ENCODE data around the gene WIF1. TPM values are rescaled to one million over a fixed set of nuclear protein-coding genes. Genes with fewer than 3 reads are reported as not detected.

WIF1 gene
- total and polyA plus RNA-seq, 7 donors: 0.03 TPM; not detected in 6

DNA sequence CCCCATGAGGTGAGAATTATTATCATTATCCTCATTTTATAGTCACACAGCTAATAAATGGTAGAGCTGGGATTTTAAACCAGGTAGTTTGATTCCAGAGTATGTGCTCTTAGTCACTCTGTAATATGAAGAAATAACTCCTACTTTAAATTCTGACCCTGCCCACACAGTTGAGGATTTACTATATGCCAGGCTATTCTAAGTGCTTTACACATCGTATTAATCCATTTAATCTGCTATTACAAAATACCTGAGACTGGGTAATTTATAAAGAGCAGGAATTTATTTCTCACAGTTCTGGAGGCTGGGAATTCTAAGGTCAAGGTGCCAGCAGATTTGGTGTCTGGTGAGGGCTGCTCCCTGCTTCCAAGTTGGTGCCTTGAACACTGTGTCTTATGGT lies 19.6 kb upstream of the WIF1 start:
- no peaks in the 10 kb centered on the region for H3K4me1 ChIP-seq
- peaks cover 0 to 13% (median 8%) of the 10 kb centered on the region in 3 donors for H3K27me3 ChIP-seq (ENCODE audit: insufficient read depth in 3 of 3, low read length in 2 of 3)
- intact Hi-C loops (cut with DNase I): no loop called here
- no peak overlapping the region for H3K27ac ChIP-seq
- 67 to 87% (median 72%) methylated on average over 1 of the region's 1 CpG for WGBS, 3 donors
- no peak for DNase-seq
- H3K4me3 ChIP-seq: no peak overlapping the region
- H3K36me3 ChIP-seq (ENCODE audit: insufficient read depth in 1 of 2, low read depth in 1 of 2): no peaks in the 10 kb centered on the region
- no peak for ATAC-seq
- peaks cover 4% of the 10 kb centered on the region for H3K9me3 ChIP-seq
- TF ChIP-seq, protein P1, sequence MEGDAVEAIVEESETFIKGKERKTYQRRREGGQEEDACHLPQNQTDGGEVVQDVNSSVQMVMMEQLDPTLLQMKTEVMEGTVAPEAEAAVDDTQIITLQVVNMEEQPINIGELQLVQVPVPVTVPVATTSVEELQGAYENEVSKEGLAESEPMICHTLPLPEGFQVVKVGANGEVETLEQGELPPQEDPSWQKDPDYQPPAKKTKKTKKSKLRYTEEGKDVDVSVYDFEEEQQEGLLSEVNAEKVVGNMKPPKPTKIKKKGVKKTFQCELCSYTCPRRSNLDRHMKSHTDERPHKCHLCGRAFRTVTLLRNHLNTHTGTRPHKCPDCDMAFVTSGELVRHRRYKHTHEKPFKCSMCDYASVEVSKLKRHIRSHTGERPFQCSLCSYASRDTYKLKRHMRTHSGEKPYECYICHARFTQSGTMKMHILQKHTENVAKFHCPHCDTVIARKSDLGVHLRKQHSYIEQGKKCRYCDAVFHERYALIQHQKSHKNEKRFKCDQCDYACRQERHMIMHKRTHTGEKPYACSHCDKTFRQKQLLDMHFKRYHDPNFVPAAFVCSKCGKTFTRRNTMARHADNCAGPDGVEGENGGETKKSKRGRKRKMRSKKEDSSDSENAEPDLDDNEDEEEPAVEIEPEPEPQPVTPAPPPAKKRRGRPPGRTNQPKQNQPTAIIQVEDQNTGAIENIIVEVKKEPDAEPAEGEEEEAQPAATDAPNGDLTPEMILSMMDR (IDR thresholded peaks at IDR 0.05): no peak

GRCh38 chr12:65139389-65139788 lies 18.3 kb upstream of the WIF1 start:
- TF ChIP-seq, protein P1 (IDR thresholded peaks at IDR 0.05): no peak
- 45 to 75% (median 62%) methylated on average over 1 of the region's 1 CpG for WGBS, 3 donors
- H3K27ac ChIP-seq: no peak overlapping the region
- H3K4me3 ChIP-seq: no peak overlapping the region
- DNase-seq (no peak), ATAC-seq (no peak)
- intact Hi-C loops (cut with DNase I): no loop called here
- H3K4me1 ChIP-seq: no peaks in the 10 kb centered on the region
- H3K36me3 ChIP-seq (ENCODE audit: insufficient read depth in 1 of 2, low read depth in 1 of 2): no peaks in the 10 kb centered on the region
- H3K27me3 ChIP-seq (ENCODE audit: insufficient read depth in 3 of 3, low read length in 2 of 3): peaks cover 0 to 12% (median 6%) of the 10 kb centered on the region in 3 donors
- peaks cover 7% of the 10 kb centered on the region for H3K9me3 ChIP-seq

DNA sequence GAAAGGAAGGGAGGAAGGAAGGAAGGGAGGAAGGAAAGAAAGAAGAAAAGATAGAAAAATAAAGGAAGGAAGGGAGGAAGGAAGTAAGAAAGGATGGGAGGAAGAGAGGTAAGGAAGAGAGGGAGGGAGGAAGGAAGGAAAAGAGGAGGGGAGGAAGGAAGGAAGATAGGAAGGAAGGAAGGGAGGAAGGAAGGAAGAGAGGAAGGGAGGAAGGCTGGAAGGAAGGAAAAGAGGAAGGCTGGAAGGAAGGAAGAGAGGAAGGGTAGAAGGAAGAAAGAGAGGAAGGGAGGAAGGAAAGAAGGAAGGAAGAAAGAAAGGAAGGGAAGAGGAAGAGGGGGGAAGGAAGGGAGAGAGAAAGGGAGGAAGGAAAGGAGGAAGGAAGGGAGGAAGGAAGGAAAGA lies 12.8 kb upstream of the WIF1 start:
- DNase-seq: no peak
- intact Hi-C loops (cut with DNase I): no loop called here
- H3K4me1 ChIP-seq: no peaks in the 10 kb centered on the region
- no peak overlapping the region for H3K27ac ChIP-seq
- H3K36me3 ChIP-seq (ENCODE audit: insufficient read depth in 1 of 2, low read depth in 1 of 2): no peaks in the 10 kb centered on the region
- H3K27me3 ChIP-seq (ENCODE audit: insufficient read depth in 3 of 3, low read length in 2 of 3): peaks cover 0 to 4% (median 0%) of the 10 kb centered on the region in 3 donors
- H3K9me3 ChIP-seq: peaks cover 7% of the 10 kb centered on the region
- TF ChIP-seq, protein P1 (IDR thresholded peaks at IDR 0.05): no peak
- H3K4me3 ChIP-seq: no peak overlapping the region
- ATAC-seq: no peak

- Histone ChIP-seq H3K4me1 (no peaks in the 10 kb centered on the region), H3K9me3 (no peaks in the 10 kb centered on the region), H3K27me3 (ENCODE audit: insufficient read depth in 3 of 3, low read length in 2 of 3) (peaks cover 5 to 32% (median 7%) of the 10 kb centered on the region in 3 donors), H3K36me3 (ENCODE audit: insufficient read depth in 1 of 2, low read depth in 1 of 2) (no peaks in the 10 kb centered on the region), H3K4me3 (no peak overlapping the region), H3K27ac (no peak overlapping the region)
- no peak for DNase-seq
- TF ChIP-seq, protein P1 (IDR thresholded peaks at IDR 0.05): no peak
- no peak for ATAC-seq
- intact Hi-C loops (cut with DNase I): loop anchor here in 1 of 2 donors (10.0 kb wide), 1 partner anchor 332 kb away; no protein-coding TSS in a partner anchor
- 73 to 76% (median 74%) methylated on average over 5 of the region's 5 CpGs for WGBS, 3 donors
These were observed 5.4 kb upstream of the WIF1 start for GRCh38 chr12:65126482-65126881.

- 64 to 73% (median 70%) methylated on average over 2 of the region's 2 CpGs for WGBS, 3 donors
- DNase-seq (no peak), ATAC-seq (no peak)
- intact Hi-C loops (cut with DNase I): loop anchor here in 1 of 2 donors (10.0 kb wide), 1 partner anchor 331 kb away; no protein-coding TSS in a partner anchor
- Histone ChIP-seq H3K9me3 (no peaks in the 10 kb centered on the region), H3K4me1 (no peaks in the 10 kb centered on the region), H3K36me3 (ENCODE audit: insufficient read depth in 1 of 2, low read depth in 1 of 2) (no peaks in the 10 kb centered on the region), H3K27ac (no peak overlapping the region), H3K27me3 (ENCODE audit: insufficient read depth in 3 of 3, low read length in 2 of 3) (peaks cover 5 to 37% (median 12%) of the 10 kb centered on the region in 3 donors), H3K4me3 (no peak overlapping the region)
- TF ChIP-seq, protein P1 (IDR thresholded peaks at IDR 0.05): no peak
These were observed 4.9 kb upstream of the WIF1 start for GRCh38 chr12:65125975-65126374.
